OCI-LY3 (cell line): ENCODE results near the gene BSPRY.

ENCODE experiments used
- CTCF ChIP-seq: fragments of 200-600, 300-600 bp; sonication (generic); IDR thresholded peaks from 2 replicates; pipeline ENCODE4 v1.5.1; 2014; ENCODE audit warnings: antibody characterized with exemption, low read length, low read depth
- EZH2phosphoT487 ChIP-seq: fragments of 200-600 bp; shearing (Covaris generic); IDR thresholded peaks from 2 replicates; pipeline ENCODE4 v1.6.1; 2018; ENCODE audit warnings: antibody characterized with exemption, mixed run types, low read depth

- TF ChIP-seq CTCF (no peak), EZH2phosphoT487 (no peak)
Observed at GRCh38 chr9:113317777-113318176, 31.6 kb upstream of the BSPRY start.
